Measurements from ENCODE around the gene CDH8.

Gene CDH8

GRCh38 chr16:61968242-61969076, 67.8 kb downstream of the CDH8 start:
- Mint-ChIP-seq H3K4me3 (no peak overlapping the region), H3K36me3 (ENCODE audit: low read depth) (no peaks in the 10 kb centered on the region), H3K27ac (peak overlapping the region in 1 of 3 experiments; percentile 30), H3K27me3 (ENCODE audit: low read depth) (no peaks in the 10 kb centered on the region), H3K4me1 (peaks cover 8% of the 10 kb centered on the region), H3K9me3 (peaks cover 4% of the 10 kb centered on the region)
- no peak for TF ChIP-seq CTCF (IDR thresholded peaks at IDR 0.05; ENCODE audit: unreplicated experiment in 3 of 3)

GRCh38 chr16:61957075-61957855, 79.0 kb downstream of the CDH8 start:
- no peak overlapping the region for H3K4me3 Mint-ChIP-seq
- no peaks in the 10 kb centered on the region for H3K9me3 Mint-ChIP-seq
- no peaks in the 10 kb centered on the region for H3K27me3 Mint-ChIP-seq (ENCODE audit: low read depth)
- no peak for TF ChIP-seq CTCF (IDR thresholded peaks at IDR 0.05; ENCODE audit: unreplicated experiment in 3 of 3)
- H3K36me3 Mint-ChIP-seq (ENCODE audit: low read depth), result no peaks in the 10 kb centered on the region
- H3K27ac Mint-ChIP-seq, result no peak overlapping the region
- H3K4me1 Mint-ChIP-seq, result no peaks in the 10 kb centered on the region

- H3K36me3 Mint-ChIP-seq (ENCODE audit: low read depth), result no peaks in the 10 kb centered on the region
These were observed 83.4 kb downstream of the CDH8 start for GRCh38 chr16:61952841-61953240.

GRCh38 chr16:61948414-61948813, 87.8 kb downstream of the CDH8 start:
- TF ChIP-seq CTCF (IDR thresholded peaks at IDR 0.05; ENCODE audit: unreplicated experiment in 3 of 3), result no peak
- H3K36me3 Mint-ChIP-seq (ENCODE audit: low read depth), result no peaks in the 10 kb centered on the region
- no peaks in the 10 kb centered on the region for H3K4me1 Mint-ChIP-seq
- H3K4me3 Mint-ChIP-seq, result no peak overlapping the region
- H3K27ac Mint-ChIP-seq, result no peak overlapping the region
- H3K9me3 Mint-ChIP-seq, result no peaks in the 10 kb centered on the region
- no peaks in the 10 kb centered on the region for H3K27me3 Mint-ChIP-seq (ENCODE audit: low read depth)

More at GRCh38 chr16:61952841-61953240, 83.4 kb downstream of the CDH8 start:
- no peak overlapping the region for H3K4me3 Mint-ChIP-seq
- H3K4me1 Mint-ChIP-seq, result no peaks in the 10 kb centered on the region
- H3K27me3 Mint-ChIP-seq (ENCODE audit: low read depth), result no peaks in the 10 kb centered on the region
- no peak overlapping the region for H3K27ac Mint-ChIP-seq
- H3K9me3 Mint-ChIP-seq, result no peaks in the 10 kb centered on the region
- no peak for TF ChIP-seq CTCF (IDR thresholded peaks at IDR 0.05; ENCODE audit: unreplicated experiment in 3 of 3)

- no peak overlapping the region for H3K27ac Mint-ChIP-seq
- no peaks in the 10 kb centered on the region for H3K27me3 Mint-ChIP-seq (ENCODE audit: low read depth)
- H3K9me3 Mint-ChIP-seq, result no peaks in the 10 kb centered on the region
- TF ChIP-seq CTCF (IDR thresholded peaks at IDR 0.05; ENCODE audit: unreplicated experiment in 3 of 3), result peak in 1 of 3 experiments; percentile 8
- no peaks in the 10 kb centered on the region for H3K4me1 Mint-ChIP-seq
- H3K36me3 Mint-ChIP-seq (ENCODE audit: low read depth), result no peaks in the 10 kb centered on the region
- no peak overlapping the region for H3K4me3 Mint-ChIP-seq
These were observed 90.2 kb downstream of the CDH8 start for GRCh38 chr16:61946019-61946418.
